Thoracic aorta (tissue), 2 donors: ENCODE results near the gene EIF3J. TPM values are rescaled to one million over a fixed set of nuclear protein-coding genes. Genes with fewer than 3 reads are reported as not detected.
"Not testable (repeated sequence)": the region's sequence is repeated elsewhere in the genome, so short reads cannot be mapped to it uniquely, and the experiment has no call there.

Experiments used
- ATAC-seq: fragments of 150-250 bp; one replicate; pipeline ENCODE4 v1.8.0; 2017; ENCODE audit warnings: low read depth; ENCODE audit not compliant: insufficient number of reproducible peaks, low FRiP score
- DNase-seq: peaks from one replicate; pipeline ENCODE4 v3.0.0-alpha.2; 2020; ENCODE audit warnings: low spot score
- H3K27ac ChIP-seq, 2 donors: fragments of 200-600 bp; sonication (generic); 1 replicate in 1 of 2; 2 replicates in 1 of 2; pipeline ENCODE4 v1.5.1; 2016; ENCODE audit warnings: mild to moderate bottlenecking in 2 of 2, moderate library complexity in 2 of 2
- H3K27me3 ChIP-seq: fragments of 200-600 bp; sonication (generic); replicated peaks from 2 replicates; pipeline ENCODE4 v1.6.0; 2016; ENCODE audit warnings: mild to moderate bottlenecking; ENCODE audit not compliant: insufficient read depth
- H3K36me3 ChIP-seq: fragments of 200-600 bp; sonication (generic); one replicate; pipeline ENCODE4 v1.5.1; 2016
- H3K4me1 ChIP-seq, 2 donors: fragments of 200-600 bp; sonication (generic); 1 replicate in 1 of 2; 2 replicates in 1 of 2; pipeline versions ENCODE4 v1.5.1 to v1.6.0; 2016; ENCODE audit warnings: low read depth in 2 of 2, mild to moderate bottlenecking in 1 of 2; ENCODE audit not compliant: control insufficient read depth in 1 of 2
- H3K4me3 ChIP-seq: fragments of 200-600 bp; sonication (generic); 2 replicates; pipeline ENCODE4 v1.5.1; 2016; ENCODE audit warnings: mild to moderate bottlenecking
- H3K9me3 ChIP-seq: fragments of 200-600 bp; sonication (generic); 2 replicates; pipeline ENCODE4 v1.5.1; 2016
- total RNA-seq, 2 donors: library from RNA; depleted of rRNA; stranded (reverse); fragments of >200 nt; gene quantifications; one replicate each; pipeline versions ENCODE4 v1.1.0 to v1.2.3, GENCODE V29; 2016
- TF ChIP-seq, protein P1 (sequence below): fragments of 200-600 bp; sonication (generic); IDR thresholded peaks from one replicate; pipeline ENCODE4 v1.5.1; 2019; ENCODE audit warnings: antibody characterized with exemption

The EIF3J gene
- total RNA-seq, 2 donors from 2014 or later = 32.2 to 68.1 TPM

DNA sequence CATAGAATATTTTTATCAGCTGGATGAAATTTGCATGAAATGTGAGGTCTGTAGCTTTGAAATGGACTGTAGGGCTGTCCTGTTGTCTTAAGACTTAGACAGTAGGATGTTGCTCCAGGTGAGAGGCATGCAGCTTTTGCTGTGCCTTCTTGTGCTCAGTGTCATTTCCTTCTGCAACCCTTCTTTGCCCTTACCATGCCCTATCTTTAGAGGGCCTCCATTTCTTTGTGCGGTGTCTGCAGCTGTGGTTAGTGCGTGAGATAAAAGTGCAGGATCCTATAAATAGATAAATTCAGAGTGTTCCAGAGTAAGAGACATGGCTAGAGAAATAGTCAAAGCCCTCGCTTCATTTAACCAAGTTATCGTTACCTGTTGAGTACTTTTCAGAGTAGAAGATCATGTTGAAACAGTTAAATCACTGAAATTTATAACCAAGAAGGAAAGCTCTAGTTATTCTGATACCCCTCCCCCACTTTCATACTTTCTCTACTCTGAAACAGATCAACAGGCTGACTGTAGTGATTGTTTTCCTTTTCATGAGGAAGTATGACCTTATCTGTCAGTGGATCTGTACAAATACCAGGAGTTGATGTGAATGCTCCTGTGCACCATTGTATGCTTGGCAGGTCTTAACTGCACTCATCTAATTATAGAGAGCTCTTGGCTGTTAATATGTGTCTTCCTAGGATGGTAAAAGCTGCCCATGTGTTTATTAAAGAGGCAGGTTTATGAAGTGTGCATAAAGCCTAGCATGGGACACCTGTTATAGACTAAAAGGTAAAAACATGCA is 18.2 kb downstream of the EIF3J start:
- ATAC-seq (no peak), DNase-seq (no peak)
- Histone ChIP-seq H3K27me3 (no peaks in the 10 kb centered on the region), H3K4me1 (no peaks in the 10 kb centered on the region), H3K9me3 (no peaks in the 10 kb centered on the region), H3K27ac (no peak overlapping the region), H3K36me3 (peaks cover 52% of the 10 kb centered on the region), H3K4me3 (no peak overlapping the region)
- TF ChIP-seq, protein P1, sequence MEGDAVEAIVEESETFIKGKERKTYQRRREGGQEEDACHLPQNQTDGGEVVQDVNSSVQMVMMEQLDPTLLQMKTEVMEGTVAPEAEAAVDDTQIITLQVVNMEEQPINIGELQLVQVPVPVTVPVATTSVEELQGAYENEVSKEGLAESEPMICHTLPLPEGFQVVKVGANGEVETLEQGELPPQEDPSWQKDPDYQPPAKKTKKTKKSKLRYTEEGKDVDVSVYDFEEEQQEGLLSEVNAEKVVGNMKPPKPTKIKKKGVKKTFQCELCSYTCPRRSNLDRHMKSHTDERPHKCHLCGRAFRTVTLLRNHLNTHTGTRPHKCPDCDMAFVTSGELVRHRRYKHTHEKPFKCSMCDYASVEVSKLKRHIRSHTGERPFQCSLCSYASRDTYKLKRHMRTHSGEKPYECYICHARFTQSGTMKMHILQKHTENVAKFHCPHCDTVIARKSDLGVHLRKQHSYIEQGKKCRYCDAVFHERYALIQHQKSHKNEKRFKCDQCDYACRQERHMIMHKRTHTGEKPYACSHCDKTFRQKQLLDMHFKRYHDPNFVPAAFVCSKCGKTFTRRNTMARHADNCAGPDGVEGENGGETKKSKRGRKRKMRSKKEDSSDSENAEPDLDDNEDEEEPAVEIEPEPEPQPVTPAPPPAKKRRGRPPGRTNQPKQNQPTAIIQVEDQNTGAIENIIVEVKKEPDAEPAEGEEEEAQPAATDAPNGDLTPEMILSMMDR = no peak

DNA sequence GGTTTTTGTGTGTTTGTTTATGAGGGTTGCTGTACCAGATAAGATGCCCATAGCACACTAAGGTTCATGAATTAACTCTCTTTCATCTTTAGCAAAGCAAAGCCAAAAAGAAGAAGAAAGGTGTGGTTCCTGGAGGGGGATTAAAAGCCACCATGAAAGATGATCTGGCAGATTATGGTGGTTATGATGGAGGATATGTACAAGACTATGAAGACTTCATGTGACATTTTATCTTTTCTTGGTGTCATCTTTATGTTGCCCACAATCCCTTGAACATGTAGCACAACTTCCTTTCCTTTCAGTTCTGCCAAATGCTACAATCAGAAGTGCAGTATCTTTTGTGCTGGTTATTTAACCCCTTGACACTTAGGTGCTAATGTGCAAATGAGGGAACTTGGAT is 24.0 kb downstream of the EIF3J start:
- not testable (repeated sequence) for H3K9me3 ChIP-seq, H3K27me3 ChIP-seq, ATAC-seq, DNase-seq, H3K4me3 ChIP-seq, H3K27ac ChIP-seq, H3K4me1 ChIP-seq
- peaks cover 60% of the 10 kb centered on the region for H3K36me3 ChIP-seq

DNA sequence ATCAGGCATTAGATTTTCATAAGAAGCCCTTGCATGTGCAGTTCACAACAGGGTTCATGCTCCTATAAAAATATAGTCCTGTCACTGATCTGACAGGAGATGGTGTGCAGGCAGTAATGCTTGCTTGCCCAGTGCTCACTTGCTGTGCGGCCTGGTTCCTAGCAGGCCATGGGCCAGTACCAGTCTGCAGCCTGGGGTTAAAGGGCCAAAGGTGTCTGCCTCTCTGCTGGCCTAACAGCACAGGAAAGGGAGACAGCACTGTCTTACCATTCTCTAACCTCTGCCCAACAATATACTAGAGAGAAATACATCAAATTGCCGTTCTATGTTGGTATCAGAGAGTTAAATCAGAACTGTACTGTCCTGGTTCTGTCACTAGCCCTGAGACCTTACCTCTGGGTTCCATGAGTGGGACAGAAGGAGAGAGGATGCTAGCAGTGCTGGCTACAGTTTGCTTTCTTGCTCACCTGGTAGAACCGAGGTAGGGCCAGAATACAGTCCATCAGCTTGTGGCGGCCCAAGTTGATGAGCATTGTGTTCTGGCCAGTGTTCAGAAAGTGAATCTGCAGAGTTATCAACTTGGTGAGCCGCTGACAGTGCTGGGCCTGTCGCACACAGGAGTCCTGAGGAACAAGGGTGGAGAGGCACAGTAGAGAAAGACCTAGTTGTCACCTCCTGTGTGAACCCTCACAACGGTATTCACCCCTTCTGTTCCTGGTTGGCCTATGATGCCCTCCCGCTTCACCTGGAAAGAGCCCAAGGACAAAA is 28.6 kb downstream of the EIF3J start:
- Histone ChIP-seq H3K9me3 (no peaks in the 10 kb centered on the region), H3K27me3 (no peaks in the 10 kb centered on the region), H3K27ac (no peak overlapping the region), H3K36me3 (peaks cover 51% of the 10 kb centered on the region), H3K4me3 (no peak overlapping the region), H3K4me1 (no peaks in the 10 kb centered on the region)
- ATAC-seq = no peak
- TF ChIP-seq, protein P1 = no peak
- DNase-seq = no peak

DNA sequence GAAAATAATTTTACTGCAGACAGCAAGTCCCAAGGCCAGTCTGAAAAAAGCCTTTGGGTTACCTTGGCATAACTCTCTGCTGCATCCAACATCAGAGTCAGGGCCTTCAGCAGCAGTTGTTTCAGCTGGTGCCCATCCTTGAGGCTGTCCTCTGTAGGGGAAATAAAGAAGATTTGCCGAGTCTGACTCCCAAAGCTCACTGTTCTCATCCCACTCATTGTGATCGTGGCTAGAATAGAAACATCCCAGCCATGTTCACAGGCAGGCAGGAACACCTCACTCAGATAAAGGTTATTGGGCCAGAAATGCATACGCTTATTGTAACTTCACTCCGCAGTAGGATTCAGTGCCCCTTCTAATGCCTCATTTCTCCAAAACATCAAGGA is 29.2 kb downstream of the EIF3J start:
- Histone ChIP-seq H3K4me3 (no peak overlapping the region), H3K4me1 (no peaks in the 10 kb centered on the region), H3K36me3 (peaks cover 51% of the 10 kb centered on the region), H3K27me3 (no peaks in the 10 kb centered on the region), H3K27ac (no peak overlapping the region), H3K9me3 (no peaks in the 10 kb centered on the region)
- DNase-seq (no peak), ATAC-seq (no peak)
- TF ChIP-seq, protein P1 = no peak

DNA sequence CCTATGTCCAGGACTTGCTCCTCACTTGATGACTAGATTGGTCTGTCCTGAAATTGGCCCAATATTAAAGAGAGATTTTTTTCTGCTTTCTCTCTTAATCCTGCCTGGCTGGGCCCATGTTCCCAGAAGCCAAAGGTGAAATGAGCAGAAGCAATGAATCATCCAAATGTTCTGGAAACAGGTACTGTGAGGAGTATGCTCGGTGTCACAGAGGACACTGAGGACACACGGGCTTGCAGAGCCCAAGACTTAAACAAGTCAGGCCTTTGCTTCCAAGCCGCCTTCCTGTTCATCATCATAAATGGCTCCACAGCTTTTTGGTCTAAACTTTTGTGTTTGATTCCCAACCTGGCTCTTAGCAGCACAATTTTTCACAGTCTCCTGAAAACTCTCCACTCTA is 31.4 kb downstream of the EIF3J start:
- Histone ChIP-seq H3K27me3 (no peaks in the 10 kb centered on the region), H3K27ac (no peak overlapping the region), H3K9me3 (no peaks in the 10 kb centered on the region), H3K4me3 (no peak overlapping the region), H3K4me1 (no peaks in the 10 kb centered on the region), H3K36me3 (peaks cover 38% of the 10 kb centered on the region)
- TF ChIP-seq, protein P1 = no peak
- DNase-seq = no peak
- ATAC-seq = no peak
